WTC11 (cell line): ENCODE data around the gene CFAP92. TPM values are rescaled to one million over a fixed set of nuclear protein-coding genes. Genes with fewer than 3 reads are reported as not detected.

Source experiments
- ATAC-seq: fragments of 200-7000 bp; cut with Tn5 transposase; 2 replicates; pipeline ENCODE4 v1.10.0; 2021; ENCODE audit warnings: mild to moderate bottlenecking, moderate library complexity
- CTCF ChIA-PET: fragments of 300-600 bp; sonication (Branson Sonifier 250); formaldehyde crosslinking; loops from one replicate; lab custom pipeline; 2021; ENCODE audit warnings: antibody characterized with exemption; lab: Charles Lee
- POLR2A ChIA-PET: fragments of 350-600 bp; sonication (Branson Sonifier 250); formaldehyde crosslinking; loops from one replicate; lab custom pipeline; 2021; ENCODE audit warnings: antibody characterized with exemption; lab: Charles Lee
- DNase-seq: peaks from one replicate; pipeline ENCODE4 v3.0.0; 2021; ENCODE audit warnings: low spot score
- H3K27ac Mint-ChIP-seq: 2 replicates; pipeline ENCODE4 v1.8.0; 2021; ENCODE audit warnings: mixed read lengths
- H3K27me3 Mint-ChIP-seq: 2 replicates; pipeline ENCODE4 v1.8.0; 2021; ENCODE audit warnings: low read depth, mild to moderate bottlenecking, moderate library complexity, mixed read lengths
- H3K36me3 Mint-ChIP-seq: 2 replicates; pipeline ENCODE4 v1.8.0; 2021; ENCODE audit warnings: mixed read lengths
- H3K4me1 Mint-ChIP-seq: 2 replicates; pipeline ENCODE4 v1.8.0; 2022; ENCODE audit warnings: mixed read lengths
- H3K4me3 Mint-ChIP-seq: 2 replicates; pipeline ENCODE4 v1.8.0; 2021; ENCODE audit warnings: mild to moderate bottlenecking, moderate library complexity, mixed read lengths
- H3K9me3 Mint-ChIP-seq: 2 replicates; pipeline ENCODE4 v1.8.0; 2021; ENCODE audit warnings: mixed read lengths
- AFF4 ChIP-seq: sonication (generic); formaldehyde crosslinking; IDR thresholded peaks from 2 replicates; pipeline ENCODE4 v1.8.1; 2023; ENCODE audit warnings: mild to moderate bottlenecking, missing genetic modification reagents, borderline replicate concordance
- ARID4B ChIP-seq: sonication (generic); formaldehyde crosslinking; IDR thresholded peaks from 2 replicates; pipeline ENCODE4 v1.8.0; 2023; ENCODE audit warnings: missing genetic modification reagents, mild to moderate bottlenecking, borderline replicate concordance
- CREB1 ChIP-seq: sonication (generic); formaldehyde crosslinking; IDR thresholded peaks from 2 replicates; pipeline ENCODE4 v1.8.0; 2023; ENCODE audit warnings: mild to moderate bottlenecking, missing genetic modification reagents
- CREM ChIP-seq: sonication (generic); formaldehyde crosslinking; IDR thresholded peaks from 2 replicates; pipeline ENCODE4 v1.8.1; 2022; ENCODE audit warnings: mild to moderate bottlenecking, missing genetic modification reagents, moderate library complexity
- FOXP1 ChIP-seq: sonication (generic); formaldehyde crosslinking; IDR thresholded peaks from 2 replicates; pipeline ENCODE4 v1.8.0; 2022; ENCODE audit warnings: missing genetic modification reagents, mild to moderate bottlenecking, moderate library complexity, borderline replicate concordance
- NR2C2 ChIP-seq: sonication (generic); formaldehyde crosslinking; IDR thresholded peaks from 2 replicates; pipeline ENCODE4 v1.8.0; 2022; ENCODE audit warnings: mild to moderate bottlenecking, missing genetic modification reagents
- NR3C1 ChIP-seq: sonication (generic); formaldehyde crosslinking; conservative IDR thresholded peaks from 2 replicates; pipeline ENCODE4 v1.8.1; 2023; ENCODE audit warnings: low read depth, mild to moderate bottlenecking, missing genetic modification reagents
- STAT6 ChIP-seq: sonication (generic); formaldehyde crosslinking; conservative IDR thresholded peaks from 2 replicates; pipeline ENCODE4 v1.8.1; 2023; ENCODE audit warnings: mild to moderate bottlenecking, low read depth, missing genetic modification reagents, moderate library complexity
- TP53 ChIP-seq: sonication (generic); formaldehyde crosslinking; IDR thresholded peaks from 2 replicates; pipeline ENCODE4 v1.8.1; 2023; ENCODE audit warnings: mild to moderate bottlenecking, missing genetic modification reagents
- USF1 ChIP-seq: sonication (generic); formaldehyde crosslinking; IDR thresholded peaks from 2 replicates; pipeline ENCODE4 v1.8.0; 2022; ENCODE audit warnings: mild to moderate bottlenecking, missing genetic modification reagents
- ZMAT4 ChIP-seq: fragments of 250-450 bp; sonication (Bioruptor Pico); IDR thresholded peaks from 2 replicates; pipeline ENCODE4 v1.9.0; 2021; ENCODE audit warnings: mild to moderate bottlenecking
- ZNF138 ChIP-seq: sonication (generic); formaldehyde crosslinking; conservative IDR thresholded peaks from 2 replicates; pipeline ENCODE4 v1.8.1; 2022; ENCODE audit warnings: mild to moderate bottlenecking, moderate library complexity, missing genetic modification reagents
- ZNF281 ChIP-seq: sonication (generic); formaldehyde crosslinking; IDR thresholded peaks from 2 replicates; pipeline ENCODE4 v1.8.0; 2023; ENCODE audit warnings: mild to moderate bottlenecking, missing genetic modification reagents
- ZNF396 ChIP-seq: fragments of 250-450 bp; sonication (Bioruptor Pico); IDR thresholded peaks from 2 replicates; pipeline ENCODE4 v1.8.0; 2021; ENCODE audit warnings: mild to moderate bottlenecking, moderate library complexity, borderline replicate concordance
- total RNA-seq: library from RNA; stranded (reverse); gene quantifications from 3 replicates; pipeline ENCODE4 v1.2.3, GENCODE V29; 2021

The CFAP92 gene
- total RNA-seq, 1 experiment from 2014 or later, result 2.9 TPM

- no peak for TF ChIP-seq ZMAT4 (CRISPR knock-in tag)
Measured at GRCh38 chr3:128874481-128875180, 119.2 kb downstream of the CFAP92 start (continued).

GRCh38 chr3:128873244-128874022 lies 120.4 kb downstream of the CFAP92 start:
- Mint-ChIP-seq H3K4me3 (no peak overlapping the region), H3K27me3 (peaks cover 11% of the 10 kb centered on the region), H3K4me1 (peaks cover 11% of the 10 kb centered on the region), H3K9me3 (no peaks in the 10 kb centered on the region; the same call in 1 of the 2 replicates), H3K27ac (no peak overlapping the region), H3K36me3 (no peaks in the 10 kb centered on the region)
- DNase-seq (no peak), ATAC-seq (no peak)
- POLR2A ChIA-PET, result no interaction called here
- CTCF ChIA-PET, result no interaction called here
- TF ChIP-seq TP53 (CRISPR knock-in tag) (no peak), ZNF396 (no peak), CREM (CRISPR knock-in tag) (no peak), USF1 (CRISPR knock-in tag) (no peak), NR3C1 (CRISPR knock-in tag) (no peak), NR2C2 (CRISPR knock-in tag) (no peak), AFF4 (no peak), ARID4B (no peak)

GRCh38 chr3:128872744-128873143 lies 121.1 kb downstream of the CFAP92 start:
- Mint-ChIP-seq H3K36me3 (no peaks in the 10 kb centered on the region), H3K9me3 (no peaks in the 10 kb centered on the region; the same call in 1 of the 2 replicates), H3K4me3 (no peak overlapping the region), H3K27ac (no peak overlapping the region), H3K4me1 (peaks cover 7% of the 10 kb centered on the region), H3K27me3 (peaks cover 11% of the 10 kb centered on the region)
- ATAC-seq (no peak), DNase-seq (no peak)
- POLR2A ChIA-PET, result no interaction called here
- CTCF ChIA-PET, result no interaction called here
- no peak for TF ChIP-seq CREB1 (CRISPR knock-in tag)
- TF ChIP-seq ZNF281 (CRISPR knock-in tag), result no peak
- TF ChIP-seq FOXP1, result no peak
- TF ChIP-seq ZNF138 (CRISPR knock-in tag), result no peak
- TF ChIP-seq STAT6 (CRISPR knock-in tag), result no peak
